ENCODE measurements around the gene WDFY4.

Gene WDFY4

DNA sequence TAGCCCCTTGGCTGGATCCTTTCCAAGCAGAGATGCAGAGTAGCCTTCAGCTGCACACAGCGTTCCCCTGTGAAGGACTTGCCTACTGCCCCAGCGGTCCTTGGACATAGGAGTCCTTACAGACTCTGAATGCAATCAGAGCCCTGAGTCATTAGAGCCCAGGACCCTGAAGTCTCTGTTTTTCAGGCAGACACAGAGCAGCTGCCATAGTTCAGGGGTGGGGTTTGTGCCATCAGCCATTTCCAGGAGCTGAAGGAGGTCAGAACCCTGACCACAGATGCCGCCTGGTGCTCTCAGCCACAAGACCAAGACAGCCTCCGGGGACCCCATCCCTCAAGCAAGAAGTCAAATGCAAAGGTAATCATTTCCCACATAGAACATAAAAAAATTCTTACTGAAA is 32.8 kb upstream of the WDFY4 start:
- H3K9ac ChIP-seq = no peak overlapping the region
- H3K27ac ChIP-seq = no peak overlapping the region

DNA sequence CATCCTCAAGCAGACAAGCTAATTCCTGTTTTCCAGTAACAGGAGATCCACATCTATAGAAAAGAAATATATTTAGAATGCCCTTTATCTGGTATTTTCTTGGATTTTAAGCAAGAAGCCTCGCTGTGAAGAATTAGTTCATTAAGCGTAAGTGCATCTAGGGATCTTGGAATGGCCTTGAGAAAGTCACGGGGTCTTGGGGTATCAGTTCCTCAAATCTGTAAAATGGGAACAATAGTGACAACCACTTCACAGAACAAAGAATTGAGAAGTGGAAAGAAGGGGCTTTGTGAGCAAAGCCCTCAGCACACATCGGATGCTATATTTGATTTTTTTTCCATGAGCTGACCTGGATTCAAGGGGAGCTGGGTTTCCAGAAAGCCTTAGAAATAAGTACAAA is 32.3 kb upstream of the WDFY4 start:
- Histone ChIP-seq H3K36me3 (ENCODE audit: control insufficient read depth, insufficient read depth, low read length) (no peaks in the 10 kb centered on the region), H3K27ac (no peak overlapping the region), H3K4me1 (peaks cover 9% of the 10 kb centered on the region), H3K4me2 (ENCODE audit: low read length) (no peak overlapping the region), H3K9me3 (ENCODE audit: control insufficient read depth, low read length) (no peaks in the 10 kb centered on the region), H2AFZ (no peak overlapping the region), H3K79me2 (no peaks in the 10 kb centered on the region), H3K4me3 (ENCODE audit: low read depth, low read length) (no peak overlapping the region), H3K27me3 (ENCODE audit: control insufficient read depth, insufficient read depth, low read length) (no peaks in the 10 kb centered on the region), H3K9ac (no peak overlapping the region)
- TF ChIP-seq, protein P1, sequence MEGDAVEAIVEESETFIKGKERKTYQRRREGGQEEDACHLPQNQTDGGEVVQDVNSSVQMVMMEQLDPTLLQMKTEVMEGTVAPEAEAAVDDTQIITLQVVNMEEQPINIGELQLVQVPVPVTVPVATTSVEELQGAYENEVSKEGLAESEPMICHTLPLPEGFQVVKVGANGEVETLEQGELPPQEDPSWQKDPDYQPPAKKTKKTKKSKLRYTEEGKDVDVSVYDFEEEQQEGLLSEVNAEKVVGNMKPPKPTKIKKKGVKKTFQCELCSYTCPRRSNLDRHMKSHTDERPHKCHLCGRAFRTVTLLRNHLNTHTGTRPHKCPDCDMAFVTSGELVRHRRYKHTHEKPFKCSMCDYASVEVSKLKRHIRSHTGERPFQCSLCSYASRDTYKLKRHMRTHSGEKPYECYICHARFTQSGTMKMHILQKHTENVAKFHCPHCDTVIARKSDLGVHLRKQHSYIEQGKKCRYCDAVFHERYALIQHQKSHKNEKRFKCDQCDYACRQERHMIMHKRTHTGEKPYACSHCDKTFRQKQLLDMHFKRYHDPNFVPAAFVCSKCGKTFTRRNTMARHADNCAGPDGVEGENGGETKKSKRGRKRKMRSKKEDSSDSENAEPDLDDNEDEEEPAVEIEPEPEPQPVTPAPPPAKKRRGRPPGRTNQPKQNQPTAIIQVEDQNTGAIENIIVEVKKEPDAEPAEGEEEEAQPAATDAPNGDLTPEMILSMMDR (IDR thresholded peaks at IDR 0.05) = no peak

More for the DNA sequence above, 32.8 kb upstream of the WDFY4 start:
- Histone ChIP-seq H3K4me2 (ENCODE audit: low read length) (no peak overlapping the region), H2AFZ (no peak overlapping the region), H3K4me1 (peaks cover 7% of the 10 kb centered on the region), H3K27me3 (ENCODE audit: control insufficient read depth, insufficient read depth, low read length) (no peaks in the 10 kb centered on the region), H3K36me3 (ENCODE audit: control insufficient read depth, insufficient read depth, low read length) (no peaks in the 10 kb centered on the region), H3K4me3 (ENCODE audit: low read depth, low read length) (no peak overlapping the region), H3K9me3 (ENCODE audit: control insufficient read depth, low read length) (no peaks in the 10 kb centered on the region), H3K79me2 (no peaks in the 10 kb centered on the region)
- TF ChIP-seq, protein P1 (IDR thresholded peaks at IDR 0.05) = no peak

DNA sequence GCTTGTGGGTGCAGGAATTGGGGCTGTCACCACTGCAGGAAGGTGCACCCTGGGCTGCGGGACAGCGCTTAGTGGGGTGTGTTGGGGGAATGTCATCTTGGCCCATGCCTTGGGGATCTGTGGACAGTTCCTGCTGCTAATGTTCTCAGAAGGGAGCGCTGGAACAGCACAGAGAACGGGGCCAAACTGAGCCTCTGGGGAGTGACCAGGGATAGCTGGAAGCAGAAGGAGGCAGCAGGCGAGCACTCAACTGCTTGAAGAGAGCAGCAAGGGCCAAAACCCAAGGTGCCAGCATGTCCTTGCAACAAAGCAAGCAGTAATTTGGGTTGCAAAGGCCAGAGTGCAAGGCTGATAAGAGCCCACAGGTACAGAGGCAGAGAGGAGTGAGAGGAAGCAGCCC is 31.3 kb upstream of the WDFY4 start:
- TF ChIP-seq, protein P1 (IDR thresholded peaks at IDR 0.05) = no peak
- Histone ChIP-seq H2AFZ (no peak overlapping the region), H3K4me3 (ENCODE audit: low read depth, low read length) (no peak overlapping the region), H3K27me3 (ENCODE audit: control insufficient read depth, insufficient read depth, low read length) (no peaks in the 10 kb centered on the region), H3K36me3 (ENCODE audit: control insufficient read depth, insufficient read depth, low read length) (no peaks in the 10 kb centered on the region), H3K4me1 (peaks cover 9% of the 10 kb centered on the region), H3K9ac (no peak overlapping the region), H3K27ac (no peak overlapping the region), H3K4me2 (ENCODE audit: low read length) (no peak overlapping the region), H3K79me2 (no peaks in the 10 kb centered on the region), H3K9me3 (ENCODE audit: control insufficient read depth, low read length) (no peaks in the 10 kb centered on the region)

DNA sequence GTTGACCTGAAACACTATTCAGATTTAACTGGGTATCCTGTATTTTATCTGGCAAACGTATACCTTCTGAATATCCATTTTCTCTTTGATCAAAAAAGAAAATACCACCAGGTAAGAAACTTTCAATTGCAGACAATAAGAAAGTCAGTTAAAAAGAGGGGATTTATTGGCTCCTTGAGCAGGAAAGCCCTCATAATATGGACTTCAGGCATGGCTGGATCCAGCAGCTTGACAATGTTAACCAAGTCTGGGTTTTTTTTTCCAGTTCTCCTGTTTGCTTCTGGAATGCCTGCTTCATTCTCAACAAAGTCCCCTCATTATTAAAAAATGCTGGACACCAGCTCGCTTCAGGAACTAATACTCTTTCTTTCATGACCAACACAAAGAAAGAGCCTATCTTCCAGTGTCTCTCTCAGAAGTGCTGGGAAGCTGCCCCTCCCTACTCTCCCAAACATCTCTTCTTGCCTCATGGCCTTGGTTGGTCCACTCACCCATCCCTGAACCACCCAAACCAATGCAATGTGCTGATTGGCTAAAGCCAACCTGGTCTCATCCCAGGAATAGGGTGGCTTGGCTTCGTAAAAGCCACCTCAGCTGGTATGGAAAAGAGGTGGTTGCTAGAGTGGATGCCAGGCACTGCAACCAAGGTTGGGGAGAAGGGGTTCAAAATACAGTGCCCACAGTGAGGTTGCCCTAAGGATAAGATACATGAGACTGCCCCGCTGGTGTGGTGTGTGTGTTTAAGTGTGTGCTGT is 30.6 kb upstream of the WDFY4 start:
- no peak overlapping the region for H3K4me2 ChIP-seq (ENCODE audit: low read length)
- H2AFZ ChIP-seq = no peak overlapping the region
- H3K79me2 ChIP-seq = no peaks in the 10 kb centered on the region
- H3K4me3 ChIP-seq (ENCODE audit: low read depth, low read length) = no peak overlapping the region
- no peak overlapping the region for H3K27ac ChIP-seq
- H3K36me3 ChIP-seq (ENCODE audit: control insufficient read depth, insufficient read depth, low read length) = no peaks in the 10 kb centered on the region
- peaks cover 9% of the 10 kb centered on the region for H3K4me1 ChIP-seq
- TF ChIP-seq, protein P1 (IDR thresholded peaks at IDR 0.05) = no peak
- no peaks in the 10 kb centered on the region for H3K27me3 ChIP-seq (ENCODE audit: control insufficient read depth, insufficient read depth, low read length)
- H3K9me3 ChIP-seq (ENCODE audit: control insufficient read depth, low read length) = no peaks in the 10 kb centered on the region
- H3K9ac ChIP-seq = no peak overlapping the region
